Subcutaneous adipose tissue (tissue), 4 donors: ENCODE results near the gene TEX54. TPM values are rescaled to one million over a fixed set of nuclear protein-coding genes. Genes with fewer than 3 reads are reported as not detected.

ENCODE experiments used
- CTCF ChIP-seq: fragments of 450-650 bp; IDR thresholded peaks from one replicate; pipeline ENCODE4 v1.5.1; 2016; ENCODE audit warnings: low read depth, mild to moderate bottlenecking, control low read depth, antibody characterized with exemption, moderate library complexity
- total RNA-seq, 4 donors: library from RNA; depleted of rRNA; stranded (reverse); fragments of >200 nt; gene quantifications; one replicate each; pipeline ENCODE4 v1.1.0, GENCODE V29; 2016

The TEX54 gene
- total RNA-seq, 4 donors from 2014 or later, result not detected

DNA sequence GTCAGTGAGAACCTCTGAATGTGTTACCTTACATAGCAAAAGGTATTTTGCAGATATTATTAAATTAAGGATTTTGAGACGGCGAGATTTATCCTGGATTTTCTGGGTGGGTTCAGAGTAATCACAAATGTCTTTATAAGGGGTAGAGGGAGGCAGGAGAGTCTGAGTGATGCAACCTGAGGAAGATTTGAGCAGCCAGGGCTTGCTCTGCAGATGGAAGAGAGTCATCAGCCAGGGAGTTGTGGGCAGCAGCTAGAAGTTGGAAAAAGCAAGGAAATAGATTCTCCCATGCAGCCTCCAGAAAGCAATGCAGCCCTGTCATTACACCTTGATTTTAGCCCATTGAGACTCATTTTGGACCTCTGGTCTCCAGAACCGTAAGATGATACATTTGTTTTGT lies 10.8 kb upstream of the TEX54 start:
- no peak for TF ChIP-seq CTCF

DNA sequence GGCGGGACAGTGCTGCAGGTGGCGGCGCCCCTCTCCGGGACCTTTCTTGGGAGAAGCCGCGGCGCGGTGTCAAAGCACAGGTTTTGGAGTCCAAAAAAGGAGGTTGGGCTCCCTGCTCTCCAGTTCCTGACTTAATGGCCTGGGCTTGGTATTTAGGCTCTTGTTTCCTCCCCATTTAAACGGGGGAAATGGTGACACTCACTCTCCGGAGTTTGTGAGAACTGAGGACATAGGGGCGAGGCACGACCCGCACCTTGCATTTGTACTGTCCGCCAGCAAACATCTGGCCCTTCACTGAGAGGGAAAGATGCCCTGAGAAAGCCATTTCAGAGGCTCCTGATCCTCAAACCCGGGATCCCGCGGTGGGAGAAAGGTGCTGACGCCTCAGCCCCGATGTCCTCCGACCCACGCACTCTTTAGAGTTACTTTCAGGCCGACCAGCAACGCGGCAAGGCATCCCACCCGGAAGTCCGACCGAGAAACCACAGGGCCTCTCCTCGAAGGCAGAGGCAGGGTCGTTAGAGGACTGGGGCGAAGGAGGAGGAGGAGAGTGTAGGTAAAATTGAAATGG lies 9.6 kb upstream of the TEX54 start:
- TF ChIP-seq CTCF, result no peak

GRCh38 chr11:62841361-62842170 lies 8.9 kb upstream of the TEX54 start:
- TF ChIP-seq CTCF, result no peak

GRCh38 chr11:62839050-62839945 lies 6.7 kb upstream of the TEX54 start, which contains the start of gene WDR74:
Gene WDR74 (minus strand): TSS chr11:62839590. CDS start chr11:62839570, 20 bp downstream.
- no peak for TF ChIP-seq CTCF

- no peak for TF ChIP-seq CTCF
These were observed 2.7 kb upstream of the TEX54 start for GRCh38 chr11:62835336-62835735.

DNA sequence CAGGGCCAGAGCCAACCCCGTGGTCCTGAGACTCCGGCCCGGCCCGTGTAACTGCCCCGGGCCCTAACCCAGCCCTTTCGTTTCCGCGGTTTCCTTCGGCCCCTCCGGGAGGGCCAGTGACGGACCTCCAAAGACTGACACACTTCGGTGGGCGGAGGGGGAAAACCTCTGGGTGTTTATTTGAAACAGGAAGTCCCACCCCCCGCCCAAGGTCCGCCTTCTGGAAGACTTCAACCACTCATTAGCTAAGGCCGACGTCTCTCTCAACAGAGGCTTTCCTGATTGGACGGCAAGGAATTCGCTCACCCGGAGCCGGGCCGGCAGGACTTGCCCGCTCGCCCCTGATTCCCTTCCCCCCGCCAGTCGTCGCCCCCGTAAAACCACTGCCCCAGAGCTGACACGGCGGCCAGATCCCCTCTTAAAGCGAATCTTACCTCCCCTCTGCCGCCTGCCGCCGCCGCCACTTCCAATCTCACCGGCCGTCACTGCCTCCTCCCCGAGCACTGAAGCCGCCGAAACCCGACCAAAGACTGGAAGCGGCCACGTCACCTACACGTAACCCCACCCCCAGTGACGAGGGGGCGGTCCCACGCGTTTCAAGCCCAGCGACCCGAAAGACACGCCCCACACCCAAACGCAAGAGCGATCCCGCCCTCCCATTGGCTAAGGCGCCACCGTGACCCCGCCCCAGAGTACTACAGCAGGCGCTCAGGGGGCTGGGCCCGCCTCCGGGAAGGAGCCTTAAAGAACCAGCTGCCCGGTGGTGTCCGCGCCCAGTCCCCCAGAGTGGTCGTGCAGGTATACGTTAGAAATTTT lies 913 bp downstream of the TEX54 start, which contains the start of gene STX5:
STX5 (minus strand) TSS at position 532 of the 816 bp plus-strand sequence. CDS start 808 bp downstream, outside the sequence.
- TF ChIP-seq CTCF, result no peak
